ENCODE results near the gene UCK2. TPM values are rescaled to one million over a fixed set of nuclear protein-coding genes. Genes with fewer than 3 reads are reported as not detected.
A peak's percentile ranks its signal among the peaks of the same experiment; 100 is the strongest.

UCK2 gene
- total RNA-seq, 2 donors from 2014 or later = 65.8 to 73.6 TPM

- Mint-ChIP-seq H3K36me3 (ENCODE audit: low read depth) (peaks cover 17% of the 10 kb centered on the region), H3K4me1 (peaks cover 64% of the 10 kb centered on the region), H3K9me3 (peaks cover 2% of the 10 kb centered on the region), H3K27ac (no peak overlapping the region), H3K27me3 (ENCODE audit: insufficient read depth) (no peaks in the 10 kb centered on the region), H3K4me3 (no peak overlapping the region)
- WGBS, 2 experiments (ENCODE audit: insufficient coverage in 1 of 2, insufficient read length in 1 of 2) = 85% methylated on average over 6 of the region's 6 CpGs; no CpG with 5 or more reads in 1 of the 2 experiments
- Histone ChIP-seq H3K27ac (ENCODE audit: low read depth, low read length) (no peak overlapping the region), H3K36me3 (ENCODE audit: control insufficient read depth, insufficient read depth, low read length) (peaks cover 4% of the 10 kb centered on the region), H3K9ac (ENCODE audit: extremely low read depth, low read length, poor library complexity, severe bottlenecking) (no peak overlapping the region), H3K4me3 (ENCODE audit: low read length) (no peak overlapping the region), H3K4me1 (ENCODE audit: control insufficient read depth, insufficient read depth, low read length) (peaks cover 35% of the 10 kb centered on the region), H3K27me3 (ENCODE audit: control insufficient read depth, insufficient read depth, low read length, poor library complexity, severe bottlenecking) (no peaks in the 10 kb centered on the region), H3K9me3 (ENCODE audit: control insufficient read depth, low read length) (peaks cover 9% of the 10 kb centered on the region)
- TF ChIP-seq CTCF (conservative IDR thresholded peaks at IDR 0.05) = no peak
- peak; percentile 57 for DNase-seq
Observed at GRCh38 chr1:165844933-165845332, 17.5 kb downstream of the UCK2 start.

GRCh38 chr1:165845569-165845968, 18.2 kb downstream of the UCK2 start:
- H3K9ac ChIP-seq (ENCODE audit: extremely low read depth, low read length, poor library complexity, severe bottlenecking) = no peak overlapping the region
- WGBS, 2 experiments (ENCODE audit: insufficient coverage in 1 of 2, insufficient read length in 1 of 2) = 87 to 95% methylated on average over 3 of the region's 3 CpGs
- no peak overlapping the region for H3K4me3 ChIP-seq (ENCODE audit: low read length)
- Mint-ChIP-seq H3K4me3 (no peak overlapping the region), H3K27ac (no peak overlapping the region), H3K36me3 (ENCODE audit: low read depth) (peaks cover 17% of the 10 kb centered on the region), H3K4me1 (peaks cover 61% of the 10 kb centered on the region), H3K27me3 (ENCODE audit: insufficient read depth) (no peaks in the 10 kb centered on the region), H3K9me3 (peaks cover 2% of the 10 kb centered on the region)
- no peak overlapping the region for H3K27ac ChIP-seq (ENCODE audit: low read depth, low read length)
- no peaks in the 10 kb centered on the region for H3K27me3 ChIP-seq (ENCODE audit: control insufficient read depth, insufficient read depth, low read length, poor library complexity, severe bottlenecking)
- peaks cover 32% of the 10 kb centered on the region for H3K4me1 ChIP-seq (ENCODE audit: control insufficient read depth, insufficient read depth, low read length)
- TF ChIP-seq CTCF (conservative IDR thresholded peaks at IDR 0.05) = no peak
- H3K36me3 ChIP-seq (ENCODE audit: control insufficient read depth, insufficient read depth, low read length) = peaks cover 4% of the 10 kb centered on the region
- no peak for DNase-seq
- H3K9me3 ChIP-seq (ENCODE audit: control insufficient read depth, low read length) = peaks cover 9% of the 10 kb centered on the region

GRCh38 chr1:165845992-165846748, 18.8 kb downstream of the UCK2 start:
- 97 to 100% methylated on average over 2 of the region's 2 CpGs for WGBS, 2 experiments (ENCODE audit: insufficient coverage in 1 of 2, insufficient read length in 1 of 2)
- TF ChIP-seq CTCF (conservative IDR thresholded peaks at IDR 0.05) = no peak
- Histone ChIP-seq H3K4me3 (ENCODE audit: low read length) (no peak overlapping the region), H3K9me3 (ENCODE audit: control insufficient read depth, low read length) (peaks cover 9% of the 10 kb centered on the region), H3K36me3 (ENCODE audit: control insufficient read depth, insufficient read depth, low read length) (peaks cover 4% of the 10 kb centered on the region), H3K27ac (ENCODE audit: low read depth, low read length) (no peak overlapping the region), H3K4me1 (ENCODE audit: control insufficient read depth, insufficient read depth, low read length) (peaks cover 32% of the 10 kb centered on the region), H3K9ac (ENCODE audit: extremely low read depth, low read length, poor library complexity, severe bottlenecking) (no peak overlapping the region), H3K27me3 (ENCODE audit: control insufficient read depth, insufficient read depth, low read length, poor library complexity, severe bottlenecking) (no peaks in the 10 kb centered on the region)
- no peak for DNase-seq
- Mint-ChIP-seq H3K27me3 (ENCODE audit: insufficient read depth) (no peaks in the 10 kb centered on the region), H3K4me3 (no peak overlapping the region), H3K9me3 (peaks cover 2% of the 10 kb centered on the region), H3K27ac (no peak overlapping the region), H3K36me3 (ENCODE audit: low read depth) (peaks cover 17% of the 10 kb centered on the region), H3K4me1 (peaks cover 65% of the 10 kb centered on the region)

Measured in endodermal cell (in vitro differentiated cells).